Measurements from ENCODE around the gene KIZ.
"Not testable (repeated sequence)": the region's sequence is repeated elsewhere in the genome, so short reads cannot be mapped to it uniquely, and the experiment has no call there.

Gene KIZ

GRCh38 chr20:21141825-21142224 is 15.9 kb downstream of the KIZ start:
- DNase-seq: no peak

GRCh38 chr20:21143194-21143890 is 17.5 kb downstream of the KIZ start:
- DNase-seq: no peak

- no peak for DNase-seq
These were observed 19.5 kb downstream of the KIZ start for GRCh38 chr20:21145424-21145823.

GRCh38 chr20:21146215-21146614 is 20.3 kb downstream of the KIZ start:
- no peak for DNase-seq

GRCh38 chr20:21147593-21147992 is 21.7 kb downstream of the KIZ start:
- DNase-seq: no peak

GRCh38 chr20:21149344-21149743 is 23.5 kb downstream of the KIZ start:
- no peak for DNase-seq

- no peak for DNase-seq
These were observed 25.9 kb downstream of the KIZ start for GRCh38 chr20:21151791-21152190.

- DNase-seq: no peak
These were observed 28.8 kb downstream of the KIZ start for GRCh38 chr20:21154692-21155091.

- DNase-seq: no peak
These were observed 29.4 kb downstream of the KIZ start for GRCh38 chr20:21155268-21155667.

- no peak for DNase-seq
These were observed 30.4 kb downstream of the KIZ start for GRCh38 chr20:21156266-21156665.

- no peak for DNase-seq
These were observed 31.1 kb downstream of the KIZ start for GRCh38 chr20:21157006-21157405.

GRCh38 chr20:21159658-21160380 is 33.9 kb downstream of the KIZ start:
- no peak for DNase-seq

- DNase-seq: no peak
These were observed 36.0 kb downstream of the KIZ start for GRCh38 chr20:21161926-21162325.

- no peak for DNase-seq
These were observed 36.7 kb downstream of the KIZ start for GRCh38 chr20:21162631-21163030.

GRCh38 chr20:21166801-21167200 is 40.9 kb downstream of the KIZ start:
- DNase-seq: no peak

GRCh38 chr20:21167261-21167660 is 41.4 kb downstream of the KIZ start:
- no peak for DNase-seq

GRCh38 chr20:21168061-21168460 is 42.2 kb downstream of the KIZ start:
- DNase-seq: not testable (repeated sequence)

- no peak for DNase-seq
These were observed 46.7 kb downstream of the KIZ start for GRCh38 chr20:21172626-21173025.

GRCh38 chr20:21173485-21173884 is 47.6 kb downstream of the KIZ start:
- DNase-seq: no peak

- no peak for DNase-seq
These were observed 48.8 kb downstream of the KIZ start for GRCh38 chr20:21174516-21175239.

- DNase-seq: no peak
These were observed 49.6 kb downstream of the KIZ start for GRCh38 chr20:21175433-21175832.

- DNase-seq: no peak
These were observed 51.9 kb downstream of the KIZ start for GRCh38 chr20:21177767-21178166.

GRCh38 chr20:21179757-21180156 is 53.9 kb downstream of the KIZ start:
- no peak for DNase-seq

GRCh38 chr20:21180248-21180647 is 54.4 kb downstream of the KIZ start:
- DNase-seq: no peak
